Measurements from ENCODE around the gene TEX11.
"Not testable (repeated sequence)": the region's sequence is repeated elsewhere in the genome, so short reads cannot be mapped to it uniquely, and the experiment has no call there.

DNA sequence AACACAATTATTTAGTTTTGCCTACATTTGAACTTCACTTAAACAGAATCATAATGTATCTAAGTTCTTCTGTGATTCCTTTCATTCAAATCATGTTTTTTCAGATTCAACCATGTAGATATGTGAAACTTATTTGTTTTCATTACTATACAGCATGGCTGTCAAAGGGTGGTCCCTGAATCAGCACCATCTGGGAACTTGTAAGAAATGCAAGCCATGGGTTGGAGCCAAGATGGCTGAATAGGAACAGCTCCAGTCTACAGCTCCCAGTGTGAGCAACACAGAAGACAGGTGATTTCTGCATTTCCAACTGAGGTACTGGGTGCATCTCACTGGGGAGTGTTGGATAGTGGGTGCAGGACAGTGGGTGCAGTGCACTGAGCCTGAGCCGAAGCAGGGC, 180.6 kb downstream of the TEX11 start:
- not testable (repeated sequence) for TF ChIP-seq ZNF791 (tag by site-specific recombination; IDR thresholded peaks at IDR 0.05); ZNF654 (tag by site-specific recombination; IDR thresholded peaks at IDR 0.05; ENCODE audit: low read depth)
